ENCODE measurements around the gene FCSK. TPM values are rescaled to one million over a fixed set of nuclear protein-coding genes. Genes with fewer than 3 reads are reported as not detected.

Gene FCSK
- total and polyA plus RNA-seq, 2 of the 13 experiments (the other 11 are each of a cell fraction or from before 2014, with no cell fraction given): 9.1 to 19.2 TPM

DNA sequence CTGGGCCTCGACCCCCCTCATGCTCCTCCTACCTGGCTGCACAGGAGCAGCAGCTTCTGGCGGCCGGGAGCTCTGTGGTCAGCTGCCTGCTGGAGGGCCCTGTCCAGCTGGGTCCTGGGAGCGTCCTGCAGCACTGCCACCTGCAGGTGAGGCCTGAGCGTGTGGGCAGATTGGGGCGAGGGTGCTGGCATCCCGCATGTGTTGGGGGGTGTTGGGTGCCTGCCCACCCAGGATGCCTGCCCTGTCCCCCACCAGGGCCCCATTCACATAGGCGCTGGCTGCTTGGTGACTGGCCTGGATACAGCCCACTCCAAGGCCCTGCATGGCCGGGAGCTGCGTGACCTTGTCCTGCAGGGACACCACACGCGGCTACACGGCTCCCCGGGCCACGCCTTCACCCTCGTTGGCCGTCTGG, 16.5 kb downstream of the FCSK start (continued):
- TF ChIP-seq SPEN (CRISPR knock-in tag; IDR thresholded peaks at IDR 0.05; ENCODE audit: low read depth) (0 out of 2 replicates have a peak, but pooled peaks have one; percentile 28), ZNF441 (CRISPR knock-in tag; IDR thresholded peaks at IDR 0.05; ENCODE audit: borderline replicate concordance) (no peak), ZNF850 (CRISPR knock-in tag; conservative IDR thresholded peaks at IDR 0.05) (no peak), KMT2A (CRISPR knock-in tag; IDR thresholded peaks at IDR 0.05) (no peak), ATF7-NPFF (CRISPR knock-in tag; IDR thresholded peaks at IDR 0.05; ENCODE audit: low read depth) (0 out of 2 replicates have a peak, but pooled peaks have one; percentile 46), SSRP1 (CRISPR knock-in tag; IDR thresholded peaks at IDR 0.05) (peak; percentile 78; the same call in 1 of the 2 replicates), REPIN1 (CRISPR knock-in tag; IDR thresholded peaks at IDR 0.05; ENCODE audit: borderline replicate concordance, low read depth) (peak; percentile 79; the same call in 1 of the 2 replicates), CHD4 (IDR thresholded peaks at IDR 0.05; ENCODE audit: borderline replicate concordance, low read length) (no peak), KAT2B (IDR thresholded peaks at IDR 0.05; ENCODE audit: borderline replicate concordance, low read depth, low read length) (no peak), BHLHE40 (IDR thresholded peaks at IDR 0.05; ENCODE audit: low read length) (peak; percentile 49; the same call in 1 of the 2 replicates), ZNF383 (CRISPR knock-in tag; IDR thresholded peaks at IDR 0.05; ENCODE audit: borderline replicate concordance) (peak; percentile 54; the same call in 1 of the 2 replicates), ZNF83 (CRISPR knock-in tag; IDR thresholded peaks at IDR 0.05; ENCODE audit: borderline replicate concordance) (no peak), NR2F6 (IDR thresholded peaks at IDR 0.05) (no peak), NR2F6 (CRISPR knock-in tag; IDR thresholded peaks at IDR 0.05) (peak; percentile 51; the same call in 1 of the 2 replicates), MBD4 (IDR thresholded peaks at IDR 0.05; ENCODE audit: borderline replicate concordance, low read length) (no peak), ERF (CRISPR knock-in tag; IDR thresholded peaks at IDR 0.05) (no peak), RFX1 (IDR thresholded peaks at IDR 0.05) (no peak), ZNF180 (CRISPR knock-in tag; IDR thresholded peaks at IDR 0.05; ENCODE audit: borderline replicate concordance, low read depth) (no peak), ISX (CRISPR knock-in tag; conservative IDR thresholded peaks at IDR 0.05) (no peak), ZNF264 (CRISPR knock-in tag; IDR thresholded peaks at IDR 0.05) (no peak), ZNF256 (CRISPR knock-in tag; conservative IDR thresholded peaks at IDR 0.05) (no peak), ZNF878 (CRISPR knock-in tag; IDR thresholded peaks at IDR 0.05) (no peak)
- TF ChIP-seq, protein P1, sequence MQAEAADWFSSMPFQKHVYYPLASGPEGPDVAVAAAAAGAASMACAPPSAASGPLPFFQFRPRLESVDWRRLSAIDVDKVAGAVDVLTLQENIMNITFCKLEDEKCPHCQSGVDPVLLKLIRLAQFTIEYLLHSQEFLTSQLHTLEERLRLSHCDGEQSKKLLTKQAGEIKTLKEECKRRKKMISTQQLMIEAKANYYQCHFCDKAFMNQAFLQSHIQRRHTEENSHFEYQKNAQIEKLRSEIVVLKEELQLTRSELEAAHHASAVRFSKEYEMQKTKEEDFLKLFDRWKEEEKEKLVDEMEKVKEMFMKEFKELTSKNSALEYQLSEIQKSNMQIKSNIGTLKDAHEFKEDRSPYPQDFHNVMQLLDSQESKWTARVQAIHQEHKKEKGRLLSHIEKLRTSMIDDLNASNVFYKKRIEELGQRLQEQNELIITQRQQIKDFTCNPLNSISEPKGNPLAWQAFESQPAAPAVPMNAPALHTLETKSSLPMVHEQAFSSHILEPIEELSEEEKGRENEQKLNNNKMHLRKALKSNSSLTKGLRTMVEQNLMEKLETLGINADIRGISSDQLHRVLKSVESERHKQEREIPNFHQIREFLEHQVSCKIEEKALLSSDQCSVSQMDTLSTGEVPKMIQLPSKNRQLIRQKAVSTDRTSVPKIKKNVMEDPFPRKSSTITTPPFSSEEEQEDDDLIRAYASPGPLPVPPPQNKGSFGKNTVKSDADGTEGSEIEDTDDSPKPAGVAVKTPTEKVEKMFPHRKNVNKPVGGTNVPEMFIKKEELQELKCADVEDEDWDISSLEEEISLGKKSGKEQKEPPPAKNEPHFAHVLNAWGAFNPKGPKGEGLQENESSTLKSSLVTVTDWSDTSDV (CRISPR knock-in tag; IDR thresholded peaks at IDR 0.05): no peak
- TF ChIP-seq, protein P2, sequence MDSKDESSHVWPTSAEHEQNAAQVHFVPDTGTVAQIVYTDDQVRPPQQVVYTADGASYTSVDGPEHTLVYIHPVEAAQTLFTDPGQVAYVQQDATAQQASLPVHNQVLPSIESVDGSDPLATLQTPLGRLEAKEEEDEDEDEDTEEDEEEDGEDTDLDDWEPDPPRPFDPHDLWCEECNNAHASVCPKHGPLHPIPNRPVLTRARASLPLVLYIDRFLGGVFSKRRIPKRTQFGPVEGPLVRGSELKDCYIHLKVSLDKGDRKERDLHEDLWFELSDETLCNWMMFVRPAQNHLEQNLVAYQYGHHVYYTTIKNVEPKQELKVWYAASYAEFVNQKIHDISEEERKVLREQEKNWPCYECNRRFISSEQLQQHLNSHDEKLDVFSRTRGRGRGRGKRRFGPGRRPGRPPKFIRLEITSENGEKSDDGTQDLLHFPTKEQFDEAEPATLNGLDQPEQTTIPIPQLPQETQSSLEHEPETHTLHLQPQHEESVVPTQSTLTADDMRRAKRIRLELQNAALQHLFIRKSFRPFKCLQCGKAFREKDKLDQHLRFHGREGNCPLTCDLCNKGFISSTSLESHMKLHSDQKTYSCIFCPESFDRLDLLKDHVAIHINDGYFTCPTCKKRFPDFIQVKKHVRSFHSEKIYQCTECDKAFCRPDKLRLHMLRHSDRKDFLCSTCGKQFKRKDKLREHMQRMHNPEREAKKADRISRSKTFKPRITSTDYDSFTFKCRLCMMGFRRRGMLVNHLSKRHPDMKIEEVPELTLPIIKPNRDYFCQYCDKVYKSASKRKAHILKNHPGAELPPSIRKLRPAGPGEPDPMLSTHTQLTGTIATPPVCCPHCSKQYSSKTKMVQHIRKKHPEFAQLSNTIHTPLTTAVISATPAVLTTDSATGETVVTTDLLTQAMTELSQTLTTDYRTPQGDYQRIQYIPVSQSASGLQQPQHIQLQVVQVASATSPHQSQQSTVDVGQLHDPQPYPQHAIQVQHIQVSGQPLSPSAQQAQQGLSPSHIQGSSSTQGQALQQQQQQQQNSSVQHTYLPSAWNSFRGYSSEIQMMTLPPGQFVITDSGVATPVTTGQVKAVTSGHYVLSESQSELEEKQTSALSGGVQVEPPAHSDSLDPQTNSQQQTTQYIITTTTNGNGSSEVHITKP (CRISPR knock-in tag; IDR thresholded peaks at IDR 0.05; ENCODE audit: low read depth): no peak
- TF ChIP-seq, protein P3, sequence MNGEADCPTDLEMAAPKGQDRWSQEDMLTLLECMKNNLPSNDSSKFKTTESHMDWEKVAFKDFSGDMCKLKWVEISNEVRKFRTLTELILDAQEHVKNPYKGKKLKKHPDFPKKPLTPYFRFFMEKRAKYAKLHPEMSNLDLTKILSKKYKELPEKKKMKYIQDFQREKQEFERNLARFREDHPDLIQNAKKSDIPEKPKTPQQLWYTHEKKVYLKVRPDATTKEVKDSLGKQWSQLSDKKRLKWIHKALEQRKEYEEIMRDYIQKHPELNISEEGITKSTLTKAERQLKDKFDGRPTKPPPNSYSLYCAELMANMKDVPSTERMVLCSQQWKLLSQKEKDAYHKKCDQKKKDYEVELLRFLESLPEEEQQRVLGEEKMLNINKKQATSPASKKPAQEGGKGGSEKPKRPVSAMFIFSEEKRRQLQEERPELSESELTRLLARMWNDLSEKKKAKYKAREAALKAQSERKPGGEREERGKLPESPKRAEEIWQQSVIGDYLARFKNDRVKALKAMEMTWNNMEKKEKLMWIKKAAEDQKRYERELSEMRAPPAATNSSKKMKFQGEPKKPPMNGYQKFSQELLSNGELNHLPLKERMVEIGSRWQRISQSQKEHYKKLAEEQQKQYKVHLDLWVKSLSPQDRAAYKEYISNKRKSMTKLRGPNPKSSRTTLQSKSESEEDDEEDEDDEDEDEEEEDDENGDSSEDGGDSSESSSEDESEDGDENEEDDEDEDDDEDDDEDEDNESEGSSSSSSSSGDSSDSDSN (CRISPR knock-in tag; IDR thresholded peaks at IDR 0.05): peak; percentile 69

All from HepG2 (cell line).